Activated naive CD8-positive, alpha-beta T cell treated with anti-CD3 and anti-CD28 coated beads, Interleukin-2, amount 10 ng/mL, durations not matched to agents 7 days and 5 days (primary cell): Measurements from ENCODE around the gene NSD2. TPM values are rescaled to one million over a fixed set of nuclear protein-coding genes. Genes with fewer than 3 reads are reported as not detected.

Experiments used
- ATAC-seq: fragments of 150-1000 bp; cut with Tn5 transposase; one replicate; pipeline ENCODE4 v1.10.0; 2021; ENCODE audit warnings: low read depth, moderate library complexity
- POLR2A ChIA-PET: fragments of 350-600 bp; sonication (Branson Sonifier 250); formaldehyde crosslinking; loops from one replicate; lab custom pipeline; 2021; ENCODE audit warnings: antibody characterized with exemption; lab: Charles Lee
- DNase-seq: peaks from one replicate; pipeline ENCODE4 v3.0.0; 2021
- H3K27ac Mint-ChIP-seq: one replicate; pipeline ENCODE4 v1.8.0; 2022; ENCODE audit warnings: mild to moderate bottlenecking, mixed read lengths
- H3K27me3 Mint-ChIP-seq: one replicate; pipeline ENCODE4 v1.8.0; 2022; ENCODE audit warnings: mild to moderate bottlenecking, moderate library complexity, mixed read lengths
- H3K36me3 Mint-ChIP-seq: one replicate; pipeline ENCODE4 v1.8.0; 2021; ENCODE audit warnings: mild to moderate bottlenecking, mixed read lengths
- H3K4me1 Mint-ChIP-seq: one replicate; pipeline ENCODE4 v1.8.0; 2021; ENCODE audit warnings: mixed read lengths
- H3K4me3 Mint-ChIP-seq: one replicate; pipeline ENCODE4 v1.8.0; 2022; ENCODE audit warnings: mild to moderate bottlenecking, moderate library complexity, mixed read lengths
- H3K9me3 Mint-ChIP-seq: one replicate; pipeline ENCODE4 v1.8.0; 2021; ENCODE audit warnings: mixed read lengths
- total RNA-seq, 2 experiments: library from RNA; stranded (reverse); gene quantifications; one replicate each; pipeline ENCODE4 v1.2.3, GENCODE V29; 2021

Gene NSD2
- total RNA-seq, 2 experiments from 2014 or later = 218 to 231 TPM

DNA sequence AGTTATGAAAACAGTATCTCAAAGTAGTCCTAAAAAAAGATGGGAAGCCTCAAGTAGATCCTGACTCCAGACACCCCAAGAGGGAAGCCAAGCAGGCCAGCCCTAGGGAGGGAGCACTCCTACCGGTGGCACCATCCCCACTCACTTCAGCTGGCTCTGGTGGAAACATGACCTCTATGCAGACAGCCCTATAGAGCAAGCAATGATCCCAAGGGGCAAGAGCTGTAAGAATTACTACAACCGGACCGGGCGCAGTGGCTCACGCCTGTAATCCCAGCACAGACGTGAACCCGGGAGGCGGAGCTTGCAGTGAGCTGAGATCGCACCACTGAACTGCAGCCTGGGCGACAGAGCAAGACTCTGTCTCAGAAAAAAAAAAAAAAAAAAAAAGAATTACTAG lies 20.9 kb upstream of the NSD2 start:
- Mint-ChIP-seq H3K27ac (no peak overlapping the region), H3K27me3 (no peaks in the 10 kb centered on the region), H3K4me3 (no peak overlapping the region), H3K4me1 (peaks cover 27% of the 10 kb centered on the region), H3K36me3 (peaks cover 13% of the 10 kb centered on the region), H3K9me3 (no peaks in the 10 kb centered on the region)
- no peak for DNase-seq
- POLR2A ChIA-PET = interaction anchor here (0.7 kb wide), 1 partner anchor 129 kb away, joined by 3 read pairs; the partner anchor contains the start of genes TACC3 and TMEM129
- no peak for ATAC-seq

DNA sequence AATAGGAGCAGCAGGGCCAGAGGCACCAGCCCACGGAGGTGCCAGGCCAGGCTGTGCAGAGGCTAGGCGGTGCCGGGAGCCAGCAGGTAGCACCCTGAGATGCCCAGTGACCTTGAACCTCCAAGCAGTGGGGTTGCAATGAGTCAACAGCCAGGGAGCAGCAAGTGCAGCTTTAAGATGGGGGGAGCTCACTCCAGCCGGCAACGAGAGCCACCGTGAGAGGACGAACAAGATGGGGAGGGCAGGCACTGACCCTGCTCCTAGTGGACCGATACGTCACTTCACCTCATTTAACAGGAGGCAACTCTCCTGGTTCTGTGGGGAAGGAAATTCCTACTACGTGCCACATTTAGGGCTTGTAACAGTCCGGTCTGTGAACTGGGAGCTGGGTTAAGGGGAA lies 20.0 kb upstream of the NSD2 start:
- POLR2A ChIA-PET = interaction anchor here (0.6 kb wide), 1 partner anchor 11 kb away, joined by 3 read pairs; no protein-coding TSS in a partner anchor
- peaks cover 13% of the 10 kb centered on the region for H3K36me3 Mint-ChIP-seq
- H3K4me3 Mint-ChIP-seq = no peak overlapping the region
- DNase-seq (no peak), ATAC-seq (no peak)
- H3K27me3 Mint-ChIP-seq = no peaks in the 10 kb centered on the region
- H3K27ac Mint-ChIP-seq = no peak overlapping the region
- no peaks in the 10 kb centered on the region for H3K9me3 Mint-ChIP-seq
- peaks cover 27% of the 10 kb centered on the region for H3K4me1 Mint-ChIP-seq

DNA sequence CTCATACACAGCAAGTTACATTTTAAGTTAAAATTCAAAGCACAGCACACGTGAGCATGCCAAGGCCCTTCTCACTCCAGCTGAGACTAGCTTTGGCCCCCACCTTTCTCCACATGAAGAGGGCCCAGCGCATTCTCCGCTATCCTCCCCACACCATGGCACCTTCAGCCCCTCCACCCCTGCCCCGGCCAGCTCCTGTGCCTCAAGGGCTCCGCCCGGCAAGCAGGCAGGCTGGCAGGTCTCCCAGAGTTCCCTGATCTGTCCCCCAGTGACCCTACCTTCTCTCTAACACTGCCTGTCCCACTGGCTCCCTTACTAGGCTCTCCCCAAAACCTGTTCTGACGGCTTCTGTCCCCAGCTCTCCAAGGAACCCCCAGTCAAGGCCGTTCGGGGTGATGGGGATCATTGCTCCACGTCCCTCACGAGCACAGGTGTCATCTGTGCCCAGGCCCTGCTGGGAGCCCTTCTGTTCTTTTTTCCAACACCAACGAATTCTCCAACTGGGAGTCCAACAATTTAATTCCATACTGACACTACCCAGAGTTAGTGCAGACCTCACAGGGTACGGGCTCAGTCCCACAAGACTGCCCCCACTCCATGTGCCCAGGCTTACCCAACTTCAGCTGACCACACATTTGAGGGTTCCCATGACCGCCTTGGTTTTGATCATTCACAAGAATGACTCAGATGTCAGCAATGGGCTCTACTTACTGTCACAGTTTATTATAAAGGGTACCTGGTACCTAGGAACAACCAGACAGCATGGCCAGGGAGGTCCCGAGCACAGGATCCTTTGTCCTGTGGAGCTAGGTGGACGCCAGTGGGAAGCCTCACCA lies 19.4 kb upstream of the NSD2 start:
- peak overlapping the region; percentile 7 for H3K27ac Mint-ChIP-seq
- peaks cover 26% of the 10 kb centered on the region for H3K4me1 Mint-ChIP-seq
- no peaks in the 10 kb centered on the region for H3K9me3 Mint-ChIP-seq
- DNase-seq (no peak), ATAC-seq (no peak)
- POLR2A ChIA-PET = no interaction called here
- H3K27me3 Mint-ChIP-seq = no peaks in the 10 kb centered on the region
- peaks cover 11% of the 10 kb centered on the region for H3K36me3 Mint-ChIP-seq
- H3K4me3 Mint-ChIP-seq = no peak overlapping the region

DNA sequence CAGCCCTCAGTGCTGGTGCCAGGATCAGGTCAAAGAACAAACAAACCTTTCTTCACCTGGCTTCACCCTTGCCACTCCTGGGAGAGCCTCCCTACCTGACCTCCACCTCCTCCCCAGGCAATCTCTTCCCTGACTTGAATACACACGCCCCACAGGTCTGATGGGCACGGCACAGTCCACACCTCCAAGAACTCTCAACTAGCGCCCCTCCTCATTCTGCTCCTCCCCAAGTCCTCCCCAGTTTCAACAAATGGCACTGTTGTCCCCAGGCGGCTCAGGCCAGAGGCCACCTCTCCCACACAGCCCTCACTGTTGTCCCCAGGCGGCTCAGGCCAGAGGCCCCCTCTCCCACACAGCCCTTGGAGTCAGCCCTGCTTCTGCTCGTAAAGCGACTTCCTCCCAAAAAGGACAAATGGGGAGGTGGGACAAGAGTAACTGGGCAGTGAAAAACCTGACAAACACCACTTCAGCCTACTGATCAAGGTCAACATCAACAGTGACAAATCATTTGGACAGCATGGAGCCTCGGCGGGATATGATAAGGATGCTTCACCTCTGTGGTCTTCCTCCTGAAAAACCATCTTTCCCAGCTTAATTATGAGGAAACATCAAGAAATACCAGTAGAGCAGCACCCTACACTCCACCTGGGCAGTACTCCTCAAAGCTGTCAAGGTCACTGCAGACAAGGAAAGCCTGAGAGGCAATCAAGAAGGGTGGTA lies 18.1 kb upstream of the NSD2 start:
- DNase-seq (no peak), ATAC-seq (no peak)
- Mint-ChIP-seq H3K4me1 (peaks cover 32% of the 10 kb centered on the region), H3K36me3 (peaks cover 10% of the 10 kb centered on the region), H3K4me3 (no peak overlapping the region), H3K9me3 (no peaks in the 10 kb centered on the region), H3K27ac (no peak overlapping the region), H3K27me3 (no peaks in the 10 kb centered on the region)
- POLR2A ChIA-PET = interaction anchor here (0.8 to 1.3 kb wide), 2 partner anchors 17 to 47 kb away, joined by 3 read pairs; no protein-coding TSS in a partner anchor

DNA sequence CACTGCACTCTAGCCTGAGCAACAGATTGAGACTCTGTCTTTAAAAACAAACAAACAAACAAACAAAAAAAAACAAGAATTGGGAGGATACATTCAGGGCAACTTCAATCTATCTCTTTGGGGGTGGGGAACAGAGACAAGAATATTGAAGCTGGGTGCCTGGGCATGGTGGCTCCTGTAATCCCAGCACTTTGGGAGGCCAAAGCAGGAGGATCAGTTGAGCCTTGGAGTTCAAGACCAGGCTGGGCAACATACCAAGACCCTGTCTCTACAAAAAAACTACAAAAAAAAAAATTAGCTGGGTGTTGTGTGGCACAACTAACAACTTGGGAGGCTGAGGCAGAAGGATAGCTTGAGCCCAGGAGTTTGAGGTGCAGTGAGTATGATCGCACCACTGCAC lies 16.4 kb upstream of the NSD2 start:
- no peaks in the 10 kb centered on the region for H3K9me3 Mint-ChIP-seq
- peaks cover 10% of the 10 kb centered on the region for H3K36me3 Mint-ChIP-seq
- DNase-seq (no peak), ATAC-seq (no peak)
- no peaks in the 10 kb centered on the region for H3K27me3 Mint-ChIP-seq
- peak overlapping the region; percentile 85 for H3K4me3 Mint-ChIP-seq
- peaks cover 32% of the 10 kb centered on the region for H3K4me1 Mint-ChIP-seq
- POLR2A ChIA-PET = interaction anchor here (1.3 to 4.6 kb wide), 4 partner anchors 9 to 45 kb away, joined by 4 to 49 read pairs (median 6); partner anchors contain the start of gene NSD2
- H3K27ac Mint-ChIP-seq = peak overlapping the region; percentile 64

DNA sequence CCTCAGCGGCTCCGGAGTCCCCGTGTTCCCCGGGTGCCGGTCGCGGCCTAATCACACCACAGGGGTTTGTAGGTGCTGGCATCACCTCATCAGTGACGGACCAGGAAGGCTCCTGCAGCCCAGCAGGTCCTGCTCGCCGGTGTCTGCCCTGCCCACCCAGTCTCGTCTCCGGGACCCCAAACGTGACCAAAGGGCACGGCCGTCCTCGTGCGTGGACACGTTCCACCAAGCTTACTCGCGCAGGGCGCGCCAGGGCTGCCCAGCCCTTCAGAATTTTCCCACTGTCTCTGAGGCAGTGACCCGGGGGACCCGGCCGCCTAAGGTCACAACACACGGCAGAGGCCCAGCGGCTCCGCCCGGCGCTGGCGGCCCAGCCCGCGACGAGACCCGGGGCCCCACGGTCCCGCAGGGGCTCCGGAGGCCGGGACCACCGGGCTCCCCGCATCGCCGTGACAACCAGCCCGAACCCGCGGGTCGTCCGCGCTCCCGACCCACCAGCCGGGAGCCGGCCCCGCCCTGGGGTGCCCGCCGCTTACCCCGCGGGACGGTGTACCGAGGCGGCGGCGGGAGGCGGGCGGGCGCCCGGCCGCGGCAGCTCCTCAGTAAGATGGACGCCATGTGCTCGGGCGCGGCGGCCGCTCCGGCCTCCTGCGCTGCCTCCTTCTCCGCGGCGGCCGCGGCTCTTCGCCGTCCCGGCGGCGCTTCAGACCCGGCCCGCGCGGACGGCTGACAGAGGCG lies 15.7 kb upstream of the NSD2 start:
- POLR2A ChIA-PET = interaction anchor here (1.1 to 4.6 kb wide), 8 partner anchors 10 to 613 kb away, joined by 4 to 49 read pairs (median 6); partner anchors contain the start of genes NSD2, RNF4, TACC3 and TMEM129
- no peaks in the 10 kb centered on the region for H3K27me3 Mint-ChIP-seq
- H3K4me1 Mint-ChIP-seq = peaks cover 32% of the 10 kb centered on the region
- DNase-seq (no peak), ATAC-seq (peak; percentile 35)
- peaks cover 10% of the 10 kb centered on the region for H3K36me3 Mint-ChIP-seq
- H3K27ac Mint-ChIP-seq = peak overlapping the region; percentile 64
- H3K4me3 Mint-ChIP-seq = peak overlapping the region; percentile 85
- no peaks in the 10 kb centered on the region for H3K9me3 Mint-ChIP-seq

DNA sequence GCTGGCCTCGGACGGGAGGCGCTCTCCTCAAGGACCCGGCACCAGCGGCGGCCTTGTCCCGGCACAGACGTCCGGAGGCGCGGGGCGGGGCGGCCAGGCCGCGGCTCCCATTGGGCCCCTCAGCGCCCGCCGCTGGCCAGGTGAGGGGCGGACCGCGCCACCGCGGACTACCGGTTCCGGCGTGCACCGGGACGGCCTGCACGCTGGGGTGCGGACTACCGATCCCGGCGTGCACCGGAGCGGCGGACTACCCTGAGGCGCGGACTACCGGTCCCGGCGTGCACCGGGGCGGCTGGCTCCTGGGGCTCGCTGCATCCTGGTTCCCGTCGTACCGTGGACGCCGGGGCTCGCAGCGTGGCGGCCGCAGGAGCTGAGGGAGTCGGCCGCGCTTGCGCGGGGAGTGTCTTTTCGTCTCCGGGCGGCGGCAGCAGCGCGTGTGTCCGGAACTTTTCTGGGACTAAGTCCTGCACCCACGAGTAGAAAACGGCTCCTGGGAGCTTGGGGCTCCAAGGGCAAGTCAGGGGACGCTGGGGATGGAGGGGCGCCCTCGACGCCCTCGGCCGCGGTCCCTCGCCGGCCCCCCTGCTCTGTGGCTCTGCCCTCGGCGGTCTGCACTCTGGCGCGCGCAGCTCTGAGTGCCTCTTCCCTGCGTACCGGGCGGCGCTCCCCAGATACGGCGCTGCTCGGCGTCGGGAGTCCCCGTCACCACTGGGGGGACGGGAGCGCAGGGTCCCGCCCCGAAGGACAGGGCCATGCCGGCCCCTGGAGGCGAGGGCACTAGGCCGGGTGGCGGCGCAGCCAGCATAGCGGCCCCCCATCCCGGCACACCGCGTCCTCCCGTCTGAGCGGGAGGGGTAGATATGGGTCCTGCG lies 14.9 kb upstream of the NSD2 start, which contains the start of gene LETM1:
TSS of gene LETM1 (minus strand) at position 86 of the 872 bp plus-strand sequence. CDS start 206 bp downstream, outside the sequence.
- H3K9me3 Mint-ChIP-seq = no peaks in the 10 kb centered on the region

DNA sequence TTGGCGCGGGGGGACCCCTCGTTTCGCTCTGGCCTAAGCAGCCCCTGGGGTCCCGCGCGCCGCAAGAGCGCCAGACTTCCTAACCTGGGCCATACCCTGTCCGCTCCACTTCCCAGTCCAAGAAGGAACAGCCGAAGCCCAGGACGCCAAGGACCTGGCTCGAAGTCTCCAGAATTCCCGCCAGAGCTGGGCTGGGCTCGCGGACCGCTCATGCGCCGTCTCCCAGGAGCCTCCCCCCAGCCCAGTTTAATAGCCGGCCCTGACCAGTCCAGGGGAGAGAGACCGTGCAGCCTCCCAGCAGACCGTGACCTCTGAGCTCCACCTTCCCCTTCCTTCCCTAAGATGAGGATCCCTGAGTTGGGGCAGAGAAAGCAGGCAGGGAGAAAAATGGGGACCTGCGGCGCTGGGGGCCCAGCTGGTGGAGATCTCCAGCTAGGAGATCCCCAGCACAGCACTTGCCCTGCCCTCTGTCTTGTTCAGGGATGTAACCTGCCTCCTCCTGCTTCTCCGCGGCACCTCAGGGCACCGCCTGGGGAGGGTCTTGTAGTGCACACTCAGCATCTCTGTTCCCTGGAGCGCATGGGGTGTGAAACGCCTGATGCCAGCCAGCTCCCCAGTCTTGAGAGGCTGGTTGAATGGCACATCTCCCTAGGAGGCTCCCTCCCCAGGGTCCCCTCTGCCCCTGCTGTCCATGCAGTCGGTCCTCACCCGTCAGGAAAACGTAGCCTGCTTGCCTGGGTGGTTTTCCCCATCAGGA lies 14.1 kb upstream of the NSD2 start:
- Mint-ChIP-seq H3K36me3 (peaks cover 10% of the 10 kb centered on the region), H3K4me3 (peak overlapping the region; percentile 79), H3K27ac (peak overlapping the region; percentile 69), H3K27me3 (no peaks in the 10 kb centered on the region), H3K9me3 (no peaks in the 10 kb centered on the region), H3K4me1 (peaks cover 32% of the 10 kb centered on the region)
- POLR2A ChIA-PET = interaction anchor here (0.8 to 4.6 kb wide), 7 partner anchors 11 to 145 kb away, joined by 3 to 49 read pairs (median 8); partner anchors contain the start of genes NSD2, SLBP, TACC3 and TMEM129
- DNase-seq (no peak), ATAC-seq (no peak)

More for the DNA sequence above, 14.9 kb upstream of the NSD2 start, which contains the start of gene LETM1:
- Mint-ChIP-seq H3K27me3 (no peaks in the 10 kb centered on the region), H3K4me3 (peak within 1 kb of the TSS; percentile 85), H3K27ac (peak within 1 kb of the TSS; percentile 78), H3K4me1 (peaks cover 28% of the 10 kb centered on the region), H3K36me3 (peaks cover 10% of the 10 kb centered on the region)
- ATAC-seq (peak; percentile 96), DNase-seq (peak; percentile 94)
- POLR2A ChIA-PET = interaction anchor here (0.8 to 4.6 kb wide), 10 partner anchors 11 to 612 kb away, joined by 3 to 49 read pairs (median 4); partner anchors contain the start of genes NSD2, RNF4, SLBP and TACC3

DNA sequence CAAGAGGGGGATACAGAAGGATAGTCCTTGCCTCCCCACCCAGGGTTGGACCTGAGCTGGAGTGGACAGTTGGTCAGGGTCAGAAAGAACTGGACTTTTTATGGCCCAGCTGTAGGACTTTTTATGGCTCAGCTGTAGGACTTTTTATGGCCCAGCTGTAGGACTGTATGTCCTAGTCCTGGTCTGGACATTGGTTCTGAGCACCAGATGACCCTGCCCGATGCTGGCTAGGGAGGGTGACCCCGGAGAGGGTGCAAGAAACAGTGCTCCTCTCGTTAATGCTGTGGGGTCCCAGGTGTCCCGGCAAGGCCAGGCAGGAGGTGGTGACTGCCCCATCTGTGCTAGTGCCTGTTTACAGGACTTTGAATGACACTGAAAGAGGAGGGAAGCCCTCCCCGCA lies 13.3 kb upstream of the NSD2 start:
- Mint-ChIP-seq H3K27me3 (no peaks in the 10 kb centered on the region), H3K9me3 (no peaks in the 10 kb centered on the region), H3K27ac (no peak overlapping the region), H3K36me3 (peaks cover 7% of the 10 kb centered on the region), H3K4me3 (no peak overlapping the region), H3K4me1 (peaks cover 31% of the 10 kb centered on the region)
- no peak for ATAC-seq
- DNase-seq = no peak
- POLR2A ChIA-PET = interaction anchor here (2.6 to 4.6 kb wide), 2 partner anchors 10 to 12 kb away, joined by 8 to 49 read pairs; partner anchors contain the start of gene NSD2

DNA sequence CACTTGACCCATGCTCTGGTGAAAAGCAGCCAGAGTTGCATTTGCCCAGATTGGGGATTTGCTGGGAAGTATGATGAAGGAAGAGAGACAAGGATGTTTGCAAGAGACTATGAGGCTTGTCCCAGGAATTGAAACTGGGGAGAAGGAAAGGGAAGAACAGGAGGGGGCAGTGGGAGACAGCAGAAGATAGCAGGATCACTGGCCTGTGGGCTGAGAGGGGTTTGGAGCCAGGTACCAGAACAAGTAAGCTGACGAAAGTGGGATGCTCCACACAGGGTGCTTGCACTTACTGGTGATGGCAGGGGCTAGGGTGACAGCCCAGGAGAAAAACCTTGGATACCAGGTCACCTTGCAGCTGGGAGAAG lies 11.8 kb upstream of the NSD2 start:
- Mint-ChIP-seq H3K4me1 (peaks cover 32% of the 10 kb centered on the region), H3K36me3 (peaks cover 2% of the 10 kb centered on the region), H3K27me3 (no peaks in the 10 kb centered on the region), H3K4me3 (no peak overlapping the region), H3K27ac (no peak overlapping the region), H3K9me3 (no peaks in the 10 kb centered on the region)
- POLR2A ChIA-PET = interaction anchor here (3.4 kb wide), 1 partner anchor 11 kb away, joined by 32 read pairs; the partner anchor contains the start of gene NSD2
- DNase-seq (no peak), ATAC-seq (no peak)
